ENCODE measurements around the gene BIN1. TPM values are rescaled to one million over a fixed set of nuclear protein-coding genes. Genes with fewer than 3 reads are reported as not detected.

BIN1 gene
- total RNA-seq, 4 donors from 2014 or later, result 41.5 to 112 (median 57.8) TPM

DNA sequence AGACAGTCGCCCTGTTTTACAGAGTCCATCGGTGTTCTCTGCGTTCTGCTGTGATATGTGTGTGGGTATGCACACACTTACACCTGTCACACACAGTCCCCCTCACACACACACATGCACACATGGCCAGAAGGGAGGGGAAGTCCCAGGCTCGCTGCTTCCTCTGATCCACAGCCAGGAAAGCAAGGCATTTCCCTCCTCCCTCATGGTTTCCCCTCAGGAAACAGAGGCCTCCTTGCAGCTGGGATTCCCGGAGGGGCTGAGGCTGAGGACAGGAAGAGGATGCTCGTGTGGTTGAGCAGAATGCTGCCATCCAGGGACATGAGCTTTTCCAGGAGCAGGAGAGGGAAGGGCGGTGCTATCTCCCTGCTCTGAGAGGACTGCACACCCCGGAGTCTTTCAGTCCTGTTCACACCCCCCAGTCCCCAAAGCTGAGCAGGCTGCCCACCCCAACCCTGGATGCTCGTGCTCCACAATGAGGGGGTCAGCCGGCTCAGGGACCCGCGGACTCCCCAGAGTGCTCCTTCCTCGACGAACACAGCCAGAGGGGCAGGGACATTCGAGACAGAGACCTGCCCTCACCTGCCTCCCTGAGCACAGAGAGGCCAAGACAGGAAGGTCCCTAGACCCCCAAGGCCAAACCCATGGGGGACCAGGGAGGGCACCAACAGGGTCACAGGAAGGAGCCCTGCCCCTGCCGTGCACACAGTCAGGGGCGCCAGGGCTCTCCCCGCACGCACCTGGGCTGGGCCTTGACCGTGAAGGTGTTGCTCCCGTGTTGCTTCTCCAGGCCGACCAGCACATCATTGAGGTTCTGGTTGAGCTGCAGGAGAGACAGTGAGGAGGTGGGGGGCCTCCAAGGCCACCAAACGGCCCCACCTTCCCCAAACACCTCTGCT, 45.3 kb downstream of the BIN1 start:
- Histone ChIP-seq H3K27ac (no peak overlapping the region), H3K27me3 (no peaks in the 10 kb centered on the region), H3K4me1 (peaks cover 2 to 11% of the 10 kb centered on the region in 2 donors), H3K4me3 (no peak overlapping the region), H3K9me3 (no peaks in the 10 kb centered on the region), H3K36me3 (no peaks in the 10 kb centered on the region)
- TF ChIP-seq, protein P1, sequence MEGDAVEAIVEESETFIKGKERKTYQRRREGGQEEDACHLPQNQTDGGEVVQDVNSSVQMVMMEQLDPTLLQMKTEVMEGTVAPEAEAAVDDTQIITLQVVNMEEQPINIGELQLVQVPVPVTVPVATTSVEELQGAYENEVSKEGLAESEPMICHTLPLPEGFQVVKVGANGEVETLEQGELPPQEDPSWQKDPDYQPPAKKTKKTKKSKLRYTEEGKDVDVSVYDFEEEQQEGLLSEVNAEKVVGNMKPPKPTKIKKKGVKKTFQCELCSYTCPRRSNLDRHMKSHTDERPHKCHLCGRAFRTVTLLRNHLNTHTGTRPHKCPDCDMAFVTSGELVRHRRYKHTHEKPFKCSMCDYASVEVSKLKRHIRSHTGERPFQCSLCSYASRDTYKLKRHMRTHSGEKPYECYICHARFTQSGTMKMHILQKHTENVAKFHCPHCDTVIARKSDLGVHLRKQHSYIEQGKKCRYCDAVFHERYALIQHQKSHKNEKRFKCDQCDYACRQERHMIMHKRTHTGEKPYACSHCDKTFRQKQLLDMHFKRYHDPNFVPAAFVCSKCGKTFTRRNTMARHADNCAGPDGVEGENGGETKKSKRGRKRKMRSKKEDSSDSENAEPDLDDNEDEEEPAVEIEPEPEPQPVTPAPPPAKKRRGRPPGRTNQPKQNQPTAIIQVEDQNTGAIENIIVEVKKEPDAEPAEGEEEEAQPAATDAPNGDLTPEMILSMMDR (IDR thresholded peaks at IDR 0.05), result no peak
- TF ChIP-seq POLR2A (IDR thresholded peaks at IDR 0.05), result no peak
- intact Hi-C loops (cut with DNase I; ENCODE audit: low total_unique reads), result no loop called here
- peak in 1 of 2 donors; percentile 64 for DNase-seq

DNA sequence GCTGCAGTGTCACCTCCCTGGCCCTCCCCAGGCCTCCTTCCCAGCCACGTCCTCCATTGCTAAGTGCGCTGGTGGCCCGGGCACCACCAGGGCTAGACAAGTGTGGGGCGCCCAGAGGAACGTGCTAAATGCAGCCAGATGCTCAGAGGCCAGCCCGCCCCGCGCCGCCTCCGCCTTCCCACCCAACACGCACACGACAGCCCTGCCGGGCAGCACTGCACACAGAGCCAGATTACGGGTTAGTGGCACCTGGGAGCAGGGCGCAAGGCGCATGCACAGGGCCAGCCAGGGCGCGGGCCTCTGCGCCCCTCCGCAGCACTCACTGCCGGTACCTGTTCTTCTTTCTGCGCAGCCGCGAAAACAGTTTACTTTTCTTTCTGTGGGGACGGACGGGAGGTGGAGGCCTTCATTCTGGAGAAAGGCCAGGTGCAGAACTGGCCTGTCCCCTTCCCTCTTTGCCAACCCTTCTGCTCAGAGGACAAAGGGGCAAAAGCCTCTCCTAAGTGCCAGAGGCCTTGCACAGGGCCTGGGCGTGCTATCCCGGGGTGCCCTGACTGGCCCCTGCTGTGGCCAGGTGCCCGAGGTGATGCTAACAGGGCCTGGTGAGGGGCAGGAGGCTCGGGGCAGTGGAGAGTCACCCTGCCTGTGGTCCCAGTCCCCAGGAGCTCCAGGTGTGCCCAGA, 46.5 kb downstream of the BIN1 start:
- intact Hi-C loops (cut with DNase I; ENCODE audit: low total_unique reads), result no loop called here
- Histone ChIP-seq H3K27me3 (no peaks in the 10 kb centered on the region), H3K4me1 (peaks cover 0 to 11% of the 10 kb centered on the region in 2 donors), H3K27ac (no peak overlapping the region), H3K9me3 (no peaks in the 10 kb centered on the region), H3K36me3 (no peaks in the 10 kb centered on the region), H3K4me3 (no peak overlapping the region)
- no peak for DNase-seq
- TF ChIP-seq POLR2A (IDR thresholded peaks at IDR 0.05), result no peak
- TF ChIP-seq, protein P1 (IDR thresholded peaks at IDR 0.05), result no peak

DNA sequence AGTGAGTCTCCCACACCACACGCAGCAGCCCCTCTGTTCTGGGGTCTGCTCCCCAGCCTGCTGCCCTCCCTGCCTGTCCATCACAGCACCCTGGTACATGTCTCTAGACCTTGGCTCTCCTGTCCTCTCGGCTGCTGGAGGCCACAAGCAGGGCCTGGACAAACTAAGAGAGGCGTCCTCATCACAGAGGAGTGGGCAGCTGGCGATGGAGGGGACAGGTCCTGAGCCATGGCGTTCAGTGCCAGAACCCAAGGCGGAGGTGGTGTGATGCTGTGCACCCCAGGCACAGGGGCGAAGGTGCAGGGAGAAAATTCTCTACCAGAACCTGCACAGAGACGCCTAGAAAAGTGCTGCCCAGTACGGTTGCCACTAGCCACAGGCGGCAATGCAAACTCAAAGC, 47.4 kb downstream of the BIN1 start:
- no peak overlapping the region for H3K27ac ChIP-seq
- intact Hi-C loops (cut with DNase I; ENCODE audit: low total_unique reads), result no loop called here
- H3K36me3 ChIP-seq, result no peaks in the 10 kb centered on the region
- TF ChIP-seq, protein P1 (IDR thresholded peaks at IDR 0.05), result no peak
- no peak for TF ChIP-seq POLR2A (IDR thresholded peaks at IDR 0.05)
- H3K27me3 ChIP-seq, result no peaks in the 10 kb centered on the region
- no peaks in the 10 kb centered on the region for H3K9me3 ChIP-seq
- H3K4me1 ChIP-seq, result peaks cover 0 to 9% of the 10 kb centered on the region in 2 donors
- H3K4me3 ChIP-seq, result no peak overlapping the region
- DNase-seq, result no peak

DNA sequence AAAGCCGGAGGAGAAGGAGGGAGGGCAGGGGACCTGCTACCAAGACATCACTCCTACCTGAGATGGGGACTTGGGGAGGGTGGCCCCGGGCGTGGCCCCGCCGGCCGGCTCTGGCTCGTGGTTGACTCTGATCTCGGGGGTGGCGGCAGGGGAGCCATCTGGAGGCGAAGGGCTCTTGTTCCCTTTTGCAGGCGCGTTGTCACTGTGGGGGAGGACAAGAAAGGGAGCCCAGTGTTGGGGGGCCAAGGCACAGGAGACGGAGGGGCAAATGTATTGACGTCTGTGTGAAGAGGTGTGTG, 48.1 kb downstream of the BIN1 start:
- Histone ChIP-seq H3K9me3 (no peaks in the 10 kb centered on the region), H3K4me3 (no peak overlapping the region), H3K27me3 (no peaks in the 10 kb centered on the region), H3K4me1 (peaks cover 0 to 3% of the 10 kb centered on the region in 2 donors), H3K36me3 (no peaks in the 10 kb centered on the region), H3K27ac (no peak overlapping the region)
- no peak for DNase-seq
- TF ChIP-seq, protein P1 (IDR thresholded peaks at IDR 0.05), result no peak
- intact Hi-C loops (cut with DNase I; ENCODE audit: low total_unique reads), result no loop called here
